ENCODE data around the gene UQCRC1.

UQCRC1 gene

DNA sequence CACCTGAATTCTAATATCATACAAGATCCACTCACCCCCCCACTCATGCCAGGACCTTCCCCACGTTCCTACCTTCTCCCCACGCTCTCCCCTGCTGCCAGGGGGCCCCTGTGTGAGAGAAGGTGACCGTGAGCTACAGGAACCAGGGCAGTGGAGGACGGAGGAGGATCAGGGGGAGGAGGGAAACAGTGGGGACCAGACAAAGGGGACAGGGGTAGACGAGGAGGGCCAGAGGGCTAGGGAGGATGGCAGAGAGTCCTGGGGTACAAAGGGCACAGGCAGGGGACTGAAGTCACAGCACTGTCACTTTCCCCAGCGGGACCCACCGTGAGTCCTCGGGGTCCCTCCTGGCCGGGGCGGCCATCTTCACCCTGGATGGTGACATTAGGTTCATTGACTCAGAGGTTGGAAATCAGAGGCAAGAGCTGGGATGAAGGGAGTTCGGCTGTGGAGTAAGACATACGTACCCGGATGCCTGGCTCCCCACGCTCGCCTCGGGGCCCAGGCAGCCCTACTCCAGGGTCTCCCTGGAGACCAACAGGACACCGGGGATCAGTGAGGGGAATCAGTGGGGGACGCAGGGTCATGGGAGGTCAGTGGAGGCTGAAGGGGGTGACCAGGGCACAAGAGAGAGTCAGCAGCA lies 39.5 kb downstream of the UQCRC1 start:
- TF ChIP-seq, protein P1, sequence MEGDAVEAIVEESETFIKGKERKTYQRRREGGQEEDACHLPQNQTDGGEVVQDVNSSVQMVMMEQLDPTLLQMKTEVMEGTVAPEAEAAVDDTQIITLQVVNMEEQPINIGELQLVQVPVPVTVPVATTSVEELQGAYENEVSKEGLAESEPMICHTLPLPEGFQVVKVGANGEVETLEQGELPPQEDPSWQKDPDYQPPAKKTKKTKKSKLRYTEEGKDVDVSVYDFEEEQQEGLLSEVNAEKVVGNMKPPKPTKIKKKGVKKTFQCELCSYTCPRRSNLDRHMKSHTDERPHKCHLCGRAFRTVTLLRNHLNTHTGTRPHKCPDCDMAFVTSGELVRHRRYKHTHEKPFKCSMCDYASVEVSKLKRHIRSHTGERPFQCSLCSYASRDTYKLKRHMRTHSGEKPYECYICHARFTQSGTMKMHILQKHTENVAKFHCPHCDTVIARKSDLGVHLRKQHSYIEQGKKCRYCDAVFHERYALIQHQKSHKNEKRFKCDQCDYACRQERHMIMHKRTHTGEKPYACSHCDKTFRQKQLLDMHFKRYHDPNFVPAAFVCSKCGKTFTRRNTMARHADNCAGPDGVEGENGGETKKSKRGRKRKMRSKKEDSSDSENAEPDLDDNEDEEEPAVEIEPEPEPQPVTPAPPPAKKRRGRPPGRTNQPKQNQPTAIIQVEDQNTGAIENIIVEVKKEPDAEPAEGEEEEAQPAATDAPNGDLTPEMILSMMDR (IDR thresholded peaks at IDR 0.05; ENCODE audit: low read depth, low read length), result no peak
- TF ChIP-seq, protein P2, sequence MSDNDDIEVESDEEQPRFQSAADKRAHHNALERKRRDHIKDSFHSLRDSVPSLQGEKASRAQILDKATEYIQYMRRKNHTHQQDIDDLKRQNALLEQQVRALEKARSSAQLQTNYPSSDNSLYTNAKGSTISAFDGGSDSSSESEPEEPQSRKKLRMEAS (IDR thresholded peaks at IDR 0.05; ENCODE audit: low read depth, low read length), result no peak
- TF ChIP-seq POLR2A (IDR thresholded peaks at IDR 0.05; ENCODE audit: extremely low read depth, insufficient read length), result no peak
- no peak for TF ChIP-seq MYC (IDR thresholded peaks at IDR 0.05; ENCODE audit: low read depth, low read length)
- H3K4me3 ChIP-seq (ENCODE audit: low read depth, low read length), result no peak overlapping the region
- DNase-seq (ENCODE audit: low read depth), result no peak

DNA sequence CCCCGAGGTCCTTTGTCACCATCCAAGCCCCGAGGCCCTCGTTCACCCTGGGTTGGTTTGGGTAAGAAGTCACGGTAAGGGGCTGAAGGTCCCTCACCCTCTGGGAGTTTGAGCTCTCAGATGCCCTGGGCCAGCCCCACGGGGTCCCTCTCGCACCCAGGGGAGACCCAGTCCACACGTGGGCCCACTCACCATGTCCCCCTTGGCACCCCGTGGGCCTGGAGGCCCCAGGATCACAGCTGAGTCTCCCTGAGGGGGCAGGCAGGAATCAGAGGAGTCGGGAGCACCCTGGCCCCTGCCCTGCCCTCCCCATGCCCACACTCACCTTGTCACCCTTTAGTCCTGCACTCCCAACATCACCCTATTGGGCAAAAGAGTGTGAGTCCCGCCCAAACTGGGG lies 40.0 kb downstream of the UQCRC1 start:
- H3K4me3 ChIP-seq (ENCODE audit: low read depth, low read length), result no peak overlapping the region
- DNase-seq (ENCODE audit: low read depth), result no peak
- TF ChIP-seq MYC (IDR thresholded peaks at IDR 0.05; ENCODE audit: low read depth, low read length) (no peak), POLR2A (IDR thresholded peaks at IDR 0.05; ENCODE audit: extremely low read depth, insufficient read length) (no peak)
- TF ChIP-seq, protein P1 (IDR thresholded peaks at IDR 0.05; ENCODE audit: low read depth, low read length), result no peak
- TF ChIP-seq, protein P2 (IDR thresholded peaks at IDR 0.05; ENCODE audit: low read depth, low read length), result no peak

DNA sequence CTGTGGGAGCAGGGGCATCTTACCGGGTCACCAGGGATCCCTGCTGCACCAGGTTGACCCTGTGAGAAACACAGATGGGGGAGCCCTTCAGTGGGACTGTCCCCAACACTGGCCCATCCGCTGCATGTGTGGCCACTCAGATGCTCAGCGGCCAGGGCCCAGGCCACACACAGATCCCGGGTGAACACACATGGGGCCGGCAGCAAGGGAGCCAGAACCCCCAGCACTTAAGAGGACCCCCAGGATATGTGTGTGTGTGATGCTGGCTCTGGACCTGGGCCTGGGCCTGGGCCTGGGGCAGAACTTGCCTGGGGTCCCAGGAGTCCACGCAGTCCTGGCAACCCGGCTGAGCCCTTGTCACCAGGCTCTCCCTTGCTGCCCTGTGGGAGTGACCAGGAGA lies 41.0 kb downstream of the UQCRC1 start:
- no peak overlapping the region for H3K4me3 ChIP-seq (ENCODE audit: low read depth, low read length)
- TF ChIP-seq POLR2A (IDR thresholded peaks at IDR 0.05; ENCODE audit: extremely low read depth, insufficient read length) (no peak), MYC (IDR thresholded peaks at IDR 0.05; ENCODE audit: low read depth, low read length) (no peak)
- TF ChIP-seq, protein P1 (IDR thresholded peaks at IDR 0.05; ENCODE audit: low read depth, low read length), result no peak
- TF ChIP-seq, protein P2 (IDR thresholded peaks at IDR 0.05; ENCODE audit: low read depth, low read length), result no peak
- DNase-seq (ENCODE audit: low read depth), result no peak

DNA sequence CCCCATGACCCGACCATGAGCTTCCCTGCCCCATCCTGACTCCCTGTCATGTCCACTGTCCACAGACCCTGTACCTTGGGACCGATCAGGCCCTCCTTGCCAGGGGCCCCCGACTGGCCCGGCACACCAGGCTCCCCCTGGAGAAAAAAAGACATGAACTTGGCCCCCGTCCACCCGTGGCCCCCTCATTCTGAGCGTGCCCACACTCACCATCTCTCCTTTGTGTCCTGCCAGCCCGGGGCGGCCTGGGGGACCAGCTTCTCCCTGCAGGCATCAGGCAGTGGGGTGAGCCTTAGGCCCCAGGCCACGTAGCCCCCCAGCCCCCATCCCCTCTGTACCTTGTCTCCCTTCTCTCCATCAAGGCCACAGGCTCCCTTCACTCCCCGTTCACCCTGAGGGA lies 41.9 kb downstream of the UQCRC1 start:
- H3K4me3 ChIP-seq (ENCODE audit: low read depth, low read length), result no peak overlapping the region
- DNase-seq (ENCODE audit: low read depth), result no peak
- no peak for TF ChIP-seq POLR2A (IDR thresholded peaks at IDR 0.05; ENCODE audit: extremely low read depth, insufficient read length)
- TF ChIP-seq, protein P1 (IDR thresholded peaks at IDR 0.05; ENCODE audit: low read depth, low read length), result no peak
- no peak for TF ChIP-seq MYC (IDR thresholded peaks at IDR 0.05; ENCODE audit: low read depth, low read length)
- TF ChIP-seq, protein P2 (IDR thresholded peaks at IDR 0.05; ENCODE audit: low read depth, low read length), result no peak

DNA sequence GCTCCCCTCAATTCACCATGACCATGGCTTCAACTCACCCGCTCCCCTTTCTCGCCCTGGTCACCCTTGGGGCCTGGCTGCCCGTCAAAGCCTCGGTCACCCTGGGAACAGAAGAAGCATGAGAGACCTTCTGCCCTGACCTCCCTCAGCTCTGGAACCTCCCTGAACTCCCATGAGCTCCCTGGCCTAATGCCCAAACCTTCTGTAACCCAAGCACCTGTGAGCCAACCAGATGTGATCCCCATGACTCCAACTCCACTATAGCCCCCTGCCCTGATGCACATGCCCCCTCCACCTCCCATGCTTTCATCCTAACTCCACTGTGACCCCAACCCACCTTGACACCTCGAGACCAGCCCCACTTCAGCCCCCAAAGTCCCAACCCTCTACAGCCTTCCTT lies 42.4 kb downstream of the UQCRC1 start:
- no peak for DNase-seq (ENCODE audit: low read depth)
- TF ChIP-seq, protein P2 (IDR thresholded peaks at IDR 0.05; ENCODE audit: low read depth, low read length), result no peak
- TF ChIP-seq MYC (IDR thresholded peaks at IDR 0.05; ENCODE audit: low read depth, low read length) (no peak), POLR2A (IDR thresholded peaks at IDR 0.05; ENCODE audit: extremely low read depth, insufficient read length) (no peak)
- TF ChIP-seq, protein P1 (IDR thresholded peaks at IDR 0.05; ENCODE audit: low read depth, low read length), result no peak
- no peak overlapping the region for H3K4me3 ChIP-seq (ENCODE audit: low read depth, low read length)

Data from NB4 (cell line).